ENCODE results near the gene PPP1R15B. TPM values are rescaled to one million over a fixed set of nuclear protein-coding genes. Genes with fewer than 3 reads are reported as not detected.
A peak's percentile ranks its signal among the peaks of the same experiment; 100 is the strongest.

PPP1R15B gene
- total and polyA plus RNA-seq, 8 donors, result 31.8 to 53.0 (median 39.3) TPM

DNA sequence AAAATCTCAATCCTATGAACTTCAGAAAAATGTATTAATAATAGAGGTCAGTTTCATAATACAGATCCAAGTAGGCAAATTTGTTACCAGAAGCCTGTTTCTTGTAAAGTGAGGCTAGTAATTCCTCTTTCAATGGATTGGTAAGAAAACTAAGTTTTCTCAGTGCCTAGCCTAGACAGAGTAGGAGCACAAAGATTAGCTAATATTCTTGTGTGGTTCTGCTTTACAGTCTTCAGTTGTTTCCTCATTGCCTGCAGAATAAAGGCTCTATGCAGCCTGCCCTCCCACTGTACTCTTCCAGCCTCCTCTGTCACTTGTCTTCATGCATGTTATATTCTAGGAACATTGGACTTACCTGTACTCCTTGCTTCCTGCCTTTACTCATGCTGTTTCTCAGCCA lies 2.4 kb upstream of the PPP1R15B start:
- Histone ChIP-seq H3K4me3 (no peak overlapping the region), H3K9me3 (no peaks in the 10 kb centered on the region), H3K36me3 (no peaks in the 10 kb centered on the region), H3K27me3 (no peaks in the 10 kb centered on the region), H3K27ac (peak overlapping the region in 1 of 2 donors; percentile 95), H3K4me1 (peaks cover 4 to 54% of the 10 kb centered on the region in 2 donors)
- intact Hi-C loops (cut with DNase I), result no loop called here
- TF ChIP-seq, protein P1, sequence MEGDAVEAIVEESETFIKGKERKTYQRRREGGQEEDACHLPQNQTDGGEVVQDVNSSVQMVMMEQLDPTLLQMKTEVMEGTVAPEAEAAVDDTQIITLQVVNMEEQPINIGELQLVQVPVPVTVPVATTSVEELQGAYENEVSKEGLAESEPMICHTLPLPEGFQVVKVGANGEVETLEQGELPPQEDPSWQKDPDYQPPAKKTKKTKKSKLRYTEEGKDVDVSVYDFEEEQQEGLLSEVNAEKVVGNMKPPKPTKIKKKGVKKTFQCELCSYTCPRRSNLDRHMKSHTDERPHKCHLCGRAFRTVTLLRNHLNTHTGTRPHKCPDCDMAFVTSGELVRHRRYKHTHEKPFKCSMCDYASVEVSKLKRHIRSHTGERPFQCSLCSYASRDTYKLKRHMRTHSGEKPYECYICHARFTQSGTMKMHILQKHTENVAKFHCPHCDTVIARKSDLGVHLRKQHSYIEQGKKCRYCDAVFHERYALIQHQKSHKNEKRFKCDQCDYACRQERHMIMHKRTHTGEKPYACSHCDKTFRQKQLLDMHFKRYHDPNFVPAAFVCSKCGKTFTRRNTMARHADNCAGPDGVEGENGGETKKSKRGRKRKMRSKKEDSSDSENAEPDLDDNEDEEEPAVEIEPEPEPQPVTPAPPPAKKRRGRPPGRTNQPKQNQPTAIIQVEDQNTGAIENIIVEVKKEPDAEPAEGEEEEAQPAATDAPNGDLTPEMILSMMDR (IDR thresholded peaks at IDR 0.05), result no peak
- DNase-seq (no peak), ATAC-seq (no peak)

DNA sequence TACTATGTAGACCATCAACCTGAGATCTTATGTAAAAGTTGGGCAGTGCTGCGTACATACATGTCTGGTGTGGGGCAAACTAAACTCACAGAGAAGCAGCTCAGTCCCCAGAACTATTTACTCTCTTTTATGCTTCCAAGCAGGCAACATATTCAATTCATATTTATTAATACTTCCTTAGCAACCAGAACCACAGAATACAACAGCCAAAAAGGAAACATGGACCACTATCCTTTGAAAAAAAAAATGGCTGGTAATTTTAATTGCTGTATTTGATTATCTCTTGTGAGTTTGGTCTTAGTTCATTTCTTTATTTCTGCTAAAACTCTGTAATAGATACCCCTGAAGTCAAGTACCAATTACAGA lies 1.5 kb upstream of the PPP1R15B start:
- intact Hi-C loops (cut with DNase I), result no loop called here
- H3K36me3 ChIP-seq, result no peaks in the 10 kb centered on the region
- peaks cover 4 to 47% of the 10 kb centered on the region in 2 donors for H3K4me1 ChIP-seq
- H3K27me3 ChIP-seq, result no peaks in the 10 kb centered on the region
- ATAC-seq (no peak), DNase-seq (no peak)
- peak overlapping the region in 1 of 2 donors; percentile 95 for H3K27ac ChIP-seq
- no peaks in the 10 kb centered on the region for H3K9me3 ChIP-seq
- H3K4me3 ChIP-seq, result no peak overlapping the region
- TF ChIP-seq, protein P1 (IDR thresholded peaks at IDR 0.05), result no peak

DNA sequence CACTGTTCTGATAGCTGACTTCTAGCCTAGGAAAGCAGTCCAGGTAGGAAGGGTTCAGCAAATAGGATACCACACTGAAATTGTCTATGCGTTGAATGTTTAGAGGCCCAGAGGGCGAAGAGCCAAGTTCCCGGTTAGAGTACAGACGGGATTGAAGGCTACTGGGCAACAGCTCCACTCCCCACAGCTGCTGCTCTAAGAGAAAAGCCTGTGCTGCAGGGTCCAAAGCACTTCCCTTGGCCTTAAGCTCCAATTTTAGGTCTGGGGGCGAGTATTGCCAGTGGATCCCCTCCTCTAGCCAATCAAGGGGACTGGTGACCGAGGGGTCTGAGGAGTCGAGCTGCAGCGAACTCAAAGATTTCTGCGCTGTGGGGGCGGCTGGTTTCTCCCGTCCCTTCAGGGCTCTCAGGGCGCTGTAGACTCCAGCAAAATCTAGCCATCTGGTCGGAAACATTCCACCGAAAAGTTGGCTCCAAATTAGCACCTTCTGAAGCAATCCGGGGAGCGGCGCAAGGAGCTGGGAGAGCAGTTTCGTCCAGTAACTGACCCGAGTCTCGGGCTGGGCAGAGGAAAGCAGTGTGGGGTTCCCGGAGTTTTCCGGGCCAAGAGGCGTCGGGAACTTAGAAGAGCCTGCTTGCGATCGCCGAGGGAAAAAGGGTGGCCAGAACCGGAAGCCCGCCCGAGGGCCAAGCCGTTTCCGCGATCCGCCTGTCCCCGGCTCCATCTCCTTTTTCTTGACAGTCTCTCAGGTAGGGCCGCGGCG lies 748 bp downstream of the PPP1R15B start:
- H3K9me3 ChIP-seq, result no peaks in the 10 kb centered on the region
- TF ChIP-seq, protein P1 (IDR thresholded peaks at IDR 0.05), result no peak
- peak overlapping the region; percentile 93 to 97 for H3K4me3 ChIP-seq
- H3K4me1 ChIP-seq, result peaks cover 8 to 43% of the 10 kb centered on the region in 2 donors
- DNase-seq (peak in 2 of 4 donors; percentile 61 to 64), ATAC-seq (peak; percentile 46)
- H3K27me3 ChIP-seq, result no peaks in the 10 kb centered on the region
- peaks cover 0 to 6% of the 10 kb centered on the region in 2 donors for H3K36me3 ChIP-seq
- intact Hi-C loops (cut with DNase I), result no loop called here
- peak overlapping the region; percentile 95 to 99 for H3K27ac ChIP-seq

DNA sequence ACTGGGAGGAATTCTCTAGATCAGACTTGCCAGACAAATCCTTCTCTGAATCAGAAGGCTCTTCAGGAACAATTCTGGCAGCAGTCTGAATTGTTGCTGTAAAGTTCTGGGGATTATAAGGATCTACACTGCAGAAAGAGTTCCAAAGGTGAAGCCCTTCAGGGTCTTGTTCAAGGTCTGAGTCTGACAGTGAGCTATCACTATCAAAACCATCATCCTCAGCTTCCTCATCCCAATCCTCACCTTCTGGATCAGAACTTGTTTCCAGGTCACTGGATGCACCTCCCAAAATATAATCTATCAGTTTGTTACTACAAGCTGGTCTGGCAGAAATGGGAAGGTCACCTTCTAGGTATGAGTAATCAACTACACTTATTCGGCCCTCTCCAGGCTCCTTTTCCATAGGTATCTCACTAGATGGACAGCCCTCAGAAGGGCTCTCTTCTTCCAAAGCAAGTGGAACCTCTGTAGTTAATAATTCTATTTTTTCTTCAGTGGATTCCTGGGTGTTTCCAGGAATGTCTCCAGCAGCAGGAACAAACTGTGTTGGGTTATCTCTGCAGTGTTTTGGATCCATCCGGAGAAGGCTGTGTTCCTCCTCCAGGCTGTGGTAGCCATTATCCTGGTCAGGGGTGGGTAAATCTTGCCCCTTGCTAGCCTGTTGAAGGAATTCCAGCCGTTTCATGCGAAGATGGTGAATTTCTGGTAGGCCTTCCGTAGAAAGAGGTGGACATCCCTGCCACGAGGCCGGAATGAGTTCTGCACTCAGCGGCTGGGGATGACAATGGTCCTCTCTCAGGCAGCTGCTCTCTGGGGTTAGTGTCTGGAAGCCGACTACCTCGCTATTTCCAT lies 1.6 kb downstream of the PPP1R15B start:
- peaks cover 12 to 51% of the 10 kb centered on the region in 2 donors for H3K4me1 ChIP-seq
- no peak for DNase-seq
- H3K36me3 ChIP-seq, result peaks cover 0 to 14% of the 10 kb centered on the region in 2 donors
- TF ChIP-seq, protein P1 (IDR thresholded peaks at IDR 0.05), result no peak
- intact Hi-C loops (cut with DNase I), result no loop called here
- H3K27me3 ChIP-seq, result no peaks in the 10 kb centered on the region
- peak overlapping the region; percentile 95 to 99 for H3K27ac ChIP-seq
- ATAC-seq, result peak; percentile 1
- no peaks in the 10 kb centered on the region for H3K9me3 ChIP-seq
- peak overlapping the region; percentile 93 to 97 for H3K4me3 ChIP-seq

DNA sequence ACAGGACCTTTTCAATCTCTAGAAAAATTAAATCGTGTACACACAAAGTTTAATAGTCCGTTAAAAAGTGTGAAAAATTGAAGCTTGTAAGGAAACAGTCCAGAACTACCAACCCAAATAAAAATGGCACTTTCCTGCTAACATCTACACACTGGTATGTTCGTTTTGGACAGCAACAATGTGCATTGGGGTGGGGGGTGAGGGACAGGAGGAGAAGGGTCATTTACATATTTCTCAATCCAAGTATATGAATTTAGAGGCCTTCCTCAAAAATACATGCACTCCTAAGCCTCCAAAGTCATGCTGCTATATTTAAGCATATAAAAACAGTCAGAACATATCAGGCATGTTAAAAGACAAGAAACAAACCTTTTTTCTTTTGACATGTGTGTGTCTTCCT lies 2.5 kb downstream of the PPP1R15B start:
- peak overlapping the region in 1 of 2 donors; percentile 95 for H3K27ac ChIP-seq
- peaks cover 3 to 23% of the 10 kb centered on the region in 2 donors for H3K36me3 ChIP-seq
- peak overlapping the region; percentile 93 to 97 for H3K4me3 ChIP-seq
- no peak for ATAC-seq
- DNase-seq, result peak in 1 of 4 donors; percentile 31
- TF ChIP-seq, protein P1 (IDR thresholded peaks at IDR 0.05), result no peak
- intact Hi-C loops (cut with DNase I), result no loop called here
- no peaks in the 10 kb centered on the region for H3K9me3 ChIP-seq
- H3K27me3 ChIP-seq, result no peaks in the 10 kb centered on the region
- peaks cover 12 to 52% of the 10 kb centered on the region in 2 donors for H3K4me1 ChIP-seq
